ENCODE results near the gene ITIH6.
"Not testable (repeated sequence)": the region's sequence is repeated elsewhere in the genome, so short reads cannot be mapped to it uniquely, and the experiment has no call there.

- not testable (repeated sequence) for TF ChIP-seq CTCF (IDR thresholded peaks at IDR 0.05; ENCODE audit: poor library complexity, severe bottlenecking); EZH2 (IDR thresholded peaks at IDR 0.05; ENCODE audit: borderline replicate concordance, insufficient read depth, low read length, poor library complexity, severe bottlenecking); REST (IDR thresholded peaks at IDR 0.05; ENCODE audit: borderline replicate concordance); POLR2AphosphoS5 (IDR thresholded peaks at IDR 0.05); RAD21 (conservative IDR thresholded peaks at IDR 0.05); MXI1 (conservative IDR thresholded peaks at IDR 0.05; ENCODE audit: poor library complexity, severe bottlenecking)
These were observed 8.7 kb downstream of the ITIH6 start for GRCh38 chrX:54789405-54789804.
